Mesendoderm (in vitro differentiated cells): ENCODE measurements around the gene OR1N1.
"Not testable (repeated sequence)": the region's sequence is repeated elsewhere in the genome, so short reads cannot be mapped to it uniquely, and the experiment has no call there.

Source experiments
- DNase-seq: peaks from one replicate; pipeline ENCODE4 v3.0.0; 2013
- H2AK5ac ChIP-seq: 2 replicates; pipeline ENCODE4 v1.6.1; 2013; ENCODE audit warnings: low read length, inconsistent platforms
- H2BK120ac ChIP-seq: 2 replicates; pipeline ENCODE4 v1.6.1; 2013; ENCODE audit warnings: low read depth, mild to moderate bottlenecking, low read length, moderate library complexity, mixed read lengths
- H2BK15ac ChIP-seq: replicated peaks from 2 replicates; pipeline ENCODE4 v1.6.1; 2013; ENCODE audit warnings: low read depth, mild to moderate bottlenecking, moderate library complexity
- H2BK5ac ChIP-seq: 2 replicates; pipeline ENCODE4 v1.6.1; 2013; ENCODE audit warnings: low read length, inconsistent platforms
- H3K18ac ChIP-seq: 2 replicates; pipeline ENCODE4 v1.6.1; 2013; ENCODE audit warnings: mild to moderate bottlenecking, low read length, mixed read lengths
- H3K23ac ChIP-seq: one replicate; pipeline ENCODE4 v1.6.1; 2013; ENCODE audit warnings: low read length
- H3K27ac ChIP-seq: 2 replicates; pipeline ENCODE4 v1.5.1; 2013; ENCODE audit warnings: low read depth, mild to moderate bottlenecking, inconsistent platforms, low read length, moderate library complexity
- H3K27me3 ChIP-seq: 2 replicates; pipeline ENCODE4 v1.6.1; 2013; ENCODE audit warnings: low read length, control low read depth, mild to moderate bottlenecking, inconsistent platforms; ENCODE audit not compliant: insufficient read depth, poor library complexity
- H3K36me3 ChIP-seq: 2 replicates; pipeline ENCODE4 v1.6.1; 2013; ENCODE audit warnings: low read length, inconsistent platforms; ENCODE audit not compliant: control insufficient read depth, insufficient read depth
- H3K4ac ChIP-seq: one replicate; pipeline ENCODE4 v1.6.1; 2013; ENCODE audit warnings: low read depth, mild to moderate bottlenecking, low read length, moderate library complexity
- H3K4me1 ChIP-seq: 2 replicates; pipeline ENCODE4 v1.6.1; 2013; ENCODE audit warnings: low read depth, low read length, inconsistent platforms; ENCODE audit not compliant: control insufficient read depth
- H3K4me2 ChIP-seq: 2 replicates; pipeline ENCODE4 v1.6.1; 2013; ENCODE audit warnings: low read length
- H3K4me3 ChIP-seq: 2 replicates; pipeline ENCODE4 v1.5.1; 2013; ENCODE audit warnings: mild to moderate bottlenecking, low read length
- H3K56ac ChIP-seq: one replicate; pipeline ENCODE4 v1.6.1; 2013; ENCODE audit warnings: low read length
- H3K79me1 ChIP-seq: 2 replicates; pipeline ENCODE4 v1.6.1; 2013; ENCODE audit warnings: low read length, inconsistent platforms
- H3K79me2 ChIP-seq: 2 replicates; pipeline ENCODE4 v1.6.1; 2013; ENCODE audit warnings: mild to moderate bottlenecking, low read length; ENCODE audit not compliant: control insufficient read depth, insufficient read depth
- H3K9ac ChIP-seq: 2 replicates; pipeline ENCODE4 v1.6.1; 2013; ENCODE audit warnings: low read length, inconsistent platforms
- H4K5ac ChIP-seq: one replicate; pipeline ENCODE4 v1.6.1; 2013; ENCODE audit warnings: low read length
- H4K8ac ChIP-seq: one replicate; pipeline ENCODE4 v1.6.1; 2013; ENCODE audit warnings: low read depth, mild to moderate bottlenecking, control low read depth, low read length, moderate library complexity
- WGBS: extraction: QIAGEN DNeasy Blood & Tissue Kit; methylation state at CpG from one replicate; pipeline ENCODE4 v1.1.7; 2013; ENCODE audit warnings: low lambda C conversion rate, missing lambda C conversion rate; ENCODE audit not compliant: insufficient coverage; ENCODE audit errors: extremely low coverage; 5-methylcytosine and 5-hydroxymethylcytosine counted together

The OR1N1 gene

GRCh38 chr9:122552812-122553211 is 25.7 kb upstream of the OR1N1 start, which contains the start of gene OR1N2:
OR1N2 (plus strand) TSS chr9:122553112; CDS start chr9:122553212, 100 bp downstream.
- H4K5ac ChIP-seq = no peak within 1 kb of the TSS
- no peak within 1 kb of the TSS for H3K4me3 ChIP-seq
- no peak within 1 kb of the TSS for H2BK120ac ChIP-seq
- no peak within 1 kb of the TSS for H3K27ac ChIP-seq
- no peaks in the 10 kb centered on the region for H3K36me3 ChIP-seq
- H3K9ac ChIP-seq = no peak within 1 kb of the TSS
- H3K27me3 ChIP-seq = no peaks in the 10 kb centered on the region
- no peak within 1 kb of the TSS for H2BK15ac ChIP-seq
- H3K79me1 ChIP-seq = no peaks in the 10 kb centered on the region
- no peak within 1 kb of the TSS for H2AK5ac ChIP-seq
- no peaks in the 10 kb centered on the region for H3K4me1 ChIP-seq
- H3K4me2 ChIP-seq = no peak within 1 kb of the TSS
- H3K18ac ChIP-seq = no peak within 1 kb of the TSS
- no peak within 1 kb of the TSS for H2BK5ac ChIP-seq
- WGBS = no CpG with 5 or more reads among the region's 2 CpGs
- H3K56ac ChIP-seq = no peak within 1 kb of the TSS
- H3K23ac ChIP-seq = no peak within 1 kb of the TSS
- no peak within 1 kb of the TSS for H3K4ac ChIP-seq
- no peak within 1 kb of the TSS for H4K8ac ChIP-seq
- H3K79me2 ChIP-seq = no peaks in the 10 kb centered on the region
- no peak for DNase-seq

- Histone ChIP-seq H3K4ac (no peak overlapping the region), H3K23ac (no peak overlapping the region), H3K27me3 (no peaks in the 10 kb centered on the region), H4K5ac (no peak overlapping the region), H3K18ac (no peak overlapping the region), H2AK5ac (no peak overlapping the region), H3K4me2 (no peak overlapping the region), H3K79me1 (no peaks in the 10 kb centered on the region), H3K9ac (no peak overlapping the region), H2BK120ac (no peak overlapping the region), H2BK5ac (no peak overlapping the region), H3K4me1 (no peaks in the 10 kb centered on the region), H3K27ac (no peak overlapping the region), H3K36me3 (no peaks in the 10 kb centered on the region), H3K4me3 (no peak overlapping the region), H2BK15ac (no peak overlapping the region), H3K56ac (no peak overlapping the region), H3K79me2 (no peaks in the 10 kb centered on the region), H4K8ac (no peak overlapping the region)
- DNase-seq = no peak
- no CpG with 5 or more reads among the region's 5 CpGs for WGBS
These were observed 24.3 kb upstream of the OR1N1 start for GRCh38 chr9:122551371-122551770.

GRCh38 chr9:122546196-122546595 is 19.1 kb upstream of the OR1N1 start:
- Histone ChIP-seq H3K36me3 (no peaks in the 10 kb centered on the region), H3K79me2 (no peaks in the 10 kb centered on the region), H3K23ac (no peak overlapping the region), H2BK120ac (no peak overlapping the region), H4K5ac (no peak overlapping the region), H3K27ac (no peak overlapping the region), H3K79me1 (no peaks in the 10 kb centered on the region), H3K4ac (no peak overlapping the region), H3K56ac (no peak overlapping the region), H2BK15ac (no peak overlapping the region), H3K27me3 (no peaks in the 10 kb centered on the region), H3K4me2 (no peak overlapping the region), H2BK5ac (no peak overlapping the region), H3K4me3 (no peak overlapping the region), H3K18ac (no peak overlapping the region), H3K9ac (no peak overlapping the region), H4K8ac (no peak overlapping the region), H3K4me1 (no peaks in the 10 kb centered on the region), H2AK5ac (no peak overlapping the region)
- WGBS = no CpG with 5 or more reads among the region's 8 CpGs
- DNase-seq = no peak

- H3K4me3 ChIP-seq = no peak overlapping the region
- H3K56ac ChIP-seq = no peak overlapping the region
- H4K5ac ChIP-seq = no peak overlapping the region
- H2BK15ac ChIP-seq = no peak overlapping the region
- H3K36me3 ChIP-seq = no peaks in the 10 kb centered on the region
- H2AK5ac ChIP-seq = no peak overlapping the region
- H3K4me2 ChIP-seq = no peak overlapping the region
- H3K27me3 ChIP-seq = no peaks in the 10 kb centered on the region
- no peaks in the 10 kb centered on the region for H3K79me1 ChIP-seq
- H3K23ac ChIP-seq = no peak overlapping the region
- no peak overlapping the region for H2BK5ac ChIP-seq
- no peak overlapping the region for H3K4ac ChIP-seq
- H3K18ac ChIP-seq = no peak overlapping the region
- no CpG with 5 or more reads among the region's 2 CpGs for WGBS
- no peak for DNase-seq
- no peak overlapping the region for H4K8ac ChIP-seq
- no peaks in the 10 kb centered on the region for H3K79me2 ChIP-seq
- no peak overlapping the region for H3K27ac ChIP-seq
- no peak overlapping the region for H2BK120ac ChIP-seq
- H3K4me1 ChIP-seq = no peaks in the 10 kb centered on the region
- H3K9ac ChIP-seq = no peak overlapping the region
These were observed 11.7 kb upstream of the OR1N1 start for GRCh38 chr9:122538757-122539156.

- H2BK120ac ChIP-seq, H3K4ac ChIP-seq, H3K23ac ChIP-seq, H2AK5ac ChIP-seq, DNase-seq, H4K5ac ChIP-seq, H3K4me2 ChIP-seq, H3K4me1 ChIP-seq, H3K27me3 ChIP-seq, H3K79me1 ChIP-seq, H3K79me2 ChIP-seq, H3K27ac ChIP-seq, H4K8ac ChIP-seq, H2BK15ac ChIP-seq, H3K18ac ChIP-seq, H3K36me3 ChIP-seq, H3K56ac ChIP-seq, H2BK5ac ChIP-seq, H3K9ac ChIP-seq, H3K4me3 ChIP-seq: not testable (repeated sequence)
- no CpG with 5 or more reads among the region's 7 CpGs for WGBS
These were observed 10.0 kb upstream of the OR1N1 start for GRCh38 chr9:122537066-122537465.

- no peak overlapping the region for H3K4ac ChIP-seq
- no peak for DNase-seq
- no CpG with 5 or more reads among the region's 1 CpG for WGBS
These were observed 9.0 kb upstream of the OR1N1 start for GRCh38 chr9:122536134-122536533.

More at GRCh38 chr9:122536134-122536533, 9.0 kb upstream of the OR1N1 start:
- Histone ChIP-seq H2AK5ac (no peak overlapping the region), H2BK5ac (no peak overlapping the region), H2BK15ac (no peak overlapping the region), H3K18ac (no peak overlapping the region), H3K4me2 (no peak overlapping the region), H2BK120ac (no peak overlapping the region), H3K27me3 (no peaks in the 10 kb centered on the region), H3K23ac (no peak overlapping the region), H3K56ac (no peak overlapping the region), H3K79me1 (no peaks in the 10 kb centered on the region), H4K5ac (no peak overlapping the region), H3K36me3 (no peaks in the 10 kb centered on the region), H3K4me1 (no peaks in the 10 kb centered on the region), H3K4me3 (no peak overlapping the region), H3K79me2 (no peaks in the 10 kb centered on the region), H3K27ac (no peak overlapping the region), H4K8ac (no peak overlapping the region), H3K9ac (no peak overlapping the region)
